ENCODE results near the gene PSMD14.

DNA sequence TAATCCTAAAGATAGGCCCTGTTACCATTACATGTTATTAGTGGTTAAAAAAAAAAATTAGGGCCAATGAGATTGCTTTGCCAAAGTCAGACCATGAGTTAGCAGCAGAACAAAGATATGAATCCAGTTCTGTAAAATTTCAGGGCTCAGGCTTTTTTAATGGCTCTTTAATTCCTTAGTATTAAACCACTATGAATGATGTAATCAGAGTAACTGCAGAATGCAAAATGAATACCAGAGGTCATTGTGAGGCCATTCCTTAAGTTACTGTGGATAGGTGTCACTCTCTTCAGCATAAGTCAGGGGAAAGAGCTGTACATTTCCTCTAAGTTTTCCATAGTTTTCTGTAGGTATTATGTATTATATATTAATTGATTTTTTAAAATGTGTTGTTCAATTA lies 65.7 kb downstream of the PSMD14 start:
- TF ChIP-seq POLR2A (IDR thresholded peaks at IDR 0.05): no peak
- TF ChIP-seq, protein P1, sequence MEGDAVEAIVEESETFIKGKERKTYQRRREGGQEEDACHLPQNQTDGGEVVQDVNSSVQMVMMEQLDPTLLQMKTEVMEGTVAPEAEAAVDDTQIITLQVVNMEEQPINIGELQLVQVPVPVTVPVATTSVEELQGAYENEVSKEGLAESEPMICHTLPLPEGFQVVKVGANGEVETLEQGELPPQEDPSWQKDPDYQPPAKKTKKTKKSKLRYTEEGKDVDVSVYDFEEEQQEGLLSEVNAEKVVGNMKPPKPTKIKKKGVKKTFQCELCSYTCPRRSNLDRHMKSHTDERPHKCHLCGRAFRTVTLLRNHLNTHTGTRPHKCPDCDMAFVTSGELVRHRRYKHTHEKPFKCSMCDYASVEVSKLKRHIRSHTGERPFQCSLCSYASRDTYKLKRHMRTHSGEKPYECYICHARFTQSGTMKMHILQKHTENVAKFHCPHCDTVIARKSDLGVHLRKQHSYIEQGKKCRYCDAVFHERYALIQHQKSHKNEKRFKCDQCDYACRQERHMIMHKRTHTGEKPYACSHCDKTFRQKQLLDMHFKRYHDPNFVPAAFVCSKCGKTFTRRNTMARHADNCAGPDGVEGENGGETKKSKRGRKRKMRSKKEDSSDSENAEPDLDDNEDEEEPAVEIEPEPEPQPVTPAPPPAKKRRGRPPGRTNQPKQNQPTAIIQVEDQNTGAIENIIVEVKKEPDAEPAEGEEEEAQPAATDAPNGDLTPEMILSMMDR (IDR thresholded peaks at IDR 0.05): no peak
